ENCODE measurements around the gene THTPA. TPM values are rescaled to one million over a fixed set of nuclear protein-coding genes. Genes with fewer than 3 reads are reported as not detected.

The THTPA gene
- polyA plus RNA-seq, 3 donors = 15.3 to 18.2 (median 17.0) TPM

DNA sequence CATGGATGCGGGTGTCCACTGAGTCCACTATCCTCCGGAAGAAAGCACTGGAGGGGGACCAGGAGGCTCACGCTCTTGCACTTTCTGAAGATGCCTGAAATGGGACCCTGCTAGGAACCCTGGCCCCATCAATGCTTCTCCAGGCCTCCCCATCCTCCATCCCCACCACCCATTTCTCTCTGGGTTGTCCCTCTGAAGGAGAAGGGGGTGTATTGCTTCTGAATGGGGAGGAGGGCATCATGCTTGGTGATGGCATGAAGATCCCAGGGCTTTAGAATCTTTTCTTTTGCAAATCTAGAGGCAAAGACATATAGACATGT lies 23.2 kb downstream of the THTPA start:
- Mint-ChIP-seq H3K4me3 (no peak overlapping the region), H3K36me3 (peaks cover 3 to 7% of the 10 kb centered on the region in 2 donors), H3K27me3 (ENCODE audit: low read depth in 3 of 3) (peaks cover 47 to 68% (median 67%) of the 10 kb centered on the region in 3 donors), H3K27ac (no peak overlapping the region), H3K4me1 (peaks cover 10% of the 10 kb centered on the region), H3K9me3 (peaks cover 0 to 18% (median 10%) of the 10 kb centered on the region in 7 donors)
- peaks cover 0 to 6% of the 10 kb centered on the region in 2 donors for H3K9me3 ChIP-seq (replicated peaks in 1 of 2; ENCODE audit: control insufficient read depth in 1 of 2, insufficient read depth in 1 of 2, low read length in 2 of 2)
- 95% methylated on average over 3 of the region's 3 CpGs for WGBS (ENCODE audit: insufficient coverage)
- no peaks in the 10 kb centered on the region for H4K20me1 ChIP-seq (ENCODE audit: insufficient read depth, low read length)
- H3K9ac ChIP-seq (ENCODE audit: insufficient read depth, low read length, poor library complexity, severe bottlenecking) = no peak overlapping the region
- TF ChIP-seq, protein P1, sequence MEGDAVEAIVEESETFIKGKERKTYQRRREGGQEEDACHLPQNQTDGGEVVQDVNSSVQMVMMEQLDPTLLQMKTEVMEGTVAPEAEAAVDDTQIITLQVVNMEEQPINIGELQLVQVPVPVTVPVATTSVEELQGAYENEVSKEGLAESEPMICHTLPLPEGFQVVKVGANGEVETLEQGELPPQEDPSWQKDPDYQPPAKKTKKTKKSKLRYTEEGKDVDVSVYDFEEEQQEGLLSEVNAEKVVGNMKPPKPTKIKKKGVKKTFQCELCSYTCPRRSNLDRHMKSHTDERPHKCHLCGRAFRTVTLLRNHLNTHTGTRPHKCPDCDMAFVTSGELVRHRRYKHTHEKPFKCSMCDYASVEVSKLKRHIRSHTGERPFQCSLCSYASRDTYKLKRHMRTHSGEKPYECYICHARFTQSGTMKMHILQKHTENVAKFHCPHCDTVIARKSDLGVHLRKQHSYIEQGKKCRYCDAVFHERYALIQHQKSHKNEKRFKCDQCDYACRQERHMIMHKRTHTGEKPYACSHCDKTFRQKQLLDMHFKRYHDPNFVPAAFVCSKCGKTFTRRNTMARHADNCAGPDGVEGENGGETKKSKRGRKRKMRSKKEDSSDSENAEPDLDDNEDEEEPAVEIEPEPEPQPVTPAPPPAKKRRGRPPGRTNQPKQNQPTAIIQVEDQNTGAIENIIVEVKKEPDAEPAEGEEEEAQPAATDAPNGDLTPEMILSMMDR (IDR thresholded peaks at IDR 0.05) = no peak
- peaks cover 10 to 18% of the 10 kb centered on the region in 2 donors for H3K4me1 ChIP-seq (ENCODE audit: control insufficient read depth in 1 of 2, insufficient read depth in 2 of 2, low read length in 2 of 2)
- no peak overlapping the region for H2AFZ ChIP-seq (ENCODE audit: insufficient read depth, low read depth, low read length, poor library complexity, severe bottlenecking)
- H3K4me2 ChIP-seq (replicated peaks; ENCODE audit: extremely low read depth, low read length, poor library complexity, severe bottlenecking) = no peak overlapping the region
- no peak overlapping the region for H3K27ac ChIP-seq (ENCODE audit: low read depth in 1 of 2, low read length in 2 of 2)
- H3K36me3 ChIP-seq (replicated peaks in 1 of 2; ENCODE audit: control insufficient read depth in 1 of 2, insufficient read depth in 2 of 2, low read length in 2 of 2) = no peaks in the 10 kb centered on the region
- intact Hi-C loops (cut with micrococcal nuclease) = no loop called here
- no peaks in the 10 kb centered on the region for H3K79me2 ChIP-seq (ENCODE audit: insufficient read depth, low read length)
- H3K27me3 ChIP-seq (ENCODE audit: control insufficient read depth in 2 of 2, insufficient read depth in 2 of 2, low read length in 2 of 2) = peaks cover 37 to 52% of the 10 kb centered on the region in 2 donors
- H3K4me3 ChIP-seq (replicated peaks in 1 of 3; ENCODE audit: low read depth in 2 of 3, low read length in 3 of 3) = no peak overlapping the region
- no peak for DNase-seq

DNA sequence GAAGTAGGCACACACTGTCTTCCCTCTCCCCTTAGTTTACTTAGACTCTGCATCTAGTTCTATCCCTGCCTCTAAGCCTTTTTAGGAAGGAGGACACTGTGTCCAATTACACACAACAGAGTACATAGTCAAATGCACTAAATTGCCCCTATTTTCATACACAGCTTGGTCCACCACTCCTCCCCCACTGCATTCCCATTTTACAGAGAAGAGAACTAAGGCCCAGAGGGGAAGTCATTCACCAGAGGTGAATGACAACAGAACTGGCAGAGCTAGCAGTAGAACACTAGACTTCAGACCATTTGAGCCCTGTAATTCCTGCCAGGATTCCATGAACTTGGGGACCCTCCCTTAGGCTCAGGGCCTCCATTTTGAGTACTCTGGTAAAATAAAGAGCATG lies 23.7 kb downstream of the THTPA start:
- TF ChIP-seq, protein P1 (IDR thresholded peaks at IDR 0.05) = no peak

More for the DNA sequence above, 23.7 kb downstream of the THTPA start:
- Histone ChIP-seq H3K27ac (ENCODE audit: low read depth in 1 of 2, low read length in 2 of 2) (no peak overlapping the region), H2AFZ (ENCODE audit: insufficient read depth, low read depth, low read length, poor library complexity, severe bottlenecking) (no peak overlapping the region), H3K4me2 (replicated peaks; ENCODE audit: extremely low read depth, low read length, poor library complexity, severe bottlenecking) (no peak overlapping the region), H3K4me3 (replicated peaks in 1 of 3; ENCODE audit: low read depth in 2 of 3, low read length in 3 of 3) (no peak overlapping the region), H3K4me1 (ENCODE audit: control insufficient read depth in 1 of 2, insufficient read depth in 2 of 2, low read length in 2 of 2) (peaks cover 10 to 18% of the 10 kb centered on the region in 2 donors), H4K20me1 (ENCODE audit: insufficient read depth, low read length) (no peaks in the 10 kb centered on the region), H3K27me3 (ENCODE audit: control insufficient read depth in 2 of 2, insufficient read depth in 2 of 2, low read length in 2 of 2) (peaks cover 37 to 51% of the 10 kb centered on the region in 2 donors), H3K9ac (ENCODE audit: insufficient read depth, low read length, poor library complexity, severe bottlenecking) (no peak overlapping the region), H3K9me3 (replicated peaks in 1 of 2; ENCODE audit: control insufficient read depth in 1 of 2, insufficient read depth in 1 of 2, low read length in 2 of 2) (peaks cover 0 to 6% of the 10 kb centered on the region in 2 donors), H3K79me2 (ENCODE audit: insufficient read depth, low read length) (no peaks in the 10 kb centered on the region), H3K36me3 (replicated peaks in 1 of 2; ENCODE audit: control insufficient read depth in 1 of 2, insufficient read depth in 2 of 2, low read length in 2 of 2) (no peaks in the 10 kb centered on the region)
- H3K36me3 Mint-ChIP-seq = peaks cover 3 to 7% of the 10 kb centered on the region in 2 donors
- intact Hi-C loops (cut with micrococcal nuclease) = no loop called here
- DNase-seq = no peak
- H3K27ac Mint-ChIP-seq = peak overlapping the region in 1 of 7 donors; percentile 2
- peaks cover 0 to 18% (median 10%) of the 10 kb centered on the region in 7 donors for H3K9me3 Mint-ChIP-seq
- peaks cover 47 to 69% (median 67%) of the 10 kb centered on the region in 3 donors for H3K27me3 Mint-ChIP-seq (ENCODE audit: low read depth in 3 of 3)
- H3K4me3 Mint-ChIP-seq = peak overlapping the region in 1 of 2 donors; percentile 67
- peaks cover 10% of the 10 kb centered on the region for H3K4me1 Mint-ChIP-seq
